GM18507 (cell line): ENCODE results near the gene MICAL2.

ENCODE experiments used
- DNase-seq: peaks from one replicate; pipeline ENCODE4 v3.0.0; 2011; ENCODE audit warnings: low read depth; ENCODE audit not compliant: insufficient read length; ENCODE audit errors: extremely low spot score
- FAIRE-seq: peaks from 2 replicates; lab custom pipeline; 2011; peaks lifted over from hg19 to GRCh38; lab: Jason Lieb, UNC

The MICAL2 gene

GRCh38 chr11:12245549-12246016 is 135.2 kb downstream of the MICAL2 start:
- FAIRE-seq, result no peak
- DNase-seq, result no peak

GRCh38 chr11:12246147-12246546 is 135.8 kb downstream of the MICAL2 start:
- no peak for DNase-seq
- no peak for FAIRE-seq

GRCh38 chr11:12246989-12247388 is 136.6 kb downstream of the MICAL2 start:
- FAIRE-seq (no peak), DNase-seq (no peak)

- DNase-seq, result no peak
- FAIRE-seq, result no peak
These were observed 137.3 kb downstream of the MICAL2 start for GRCh38 chr11:12247543-12248254.

- FAIRE-seq, result no peak
- DNase-seq, result no peak
These were observed 137.9 kb downstream of the MICAL2 start for GRCh38 chr11:12248330-12248729.

- no peak for DNase-seq
- FAIRE-seq, result no peak
These were observed 139.3 kb downstream of the MICAL2 start for GRCh38 chr11:12249590-12250260.

GRCh38 chr11:12251666-12252560 is 141.5 kb downstream of the MICAL2 start:
- no peak for FAIRE-seq

GRCh38 chr11:12253843-12254281 is 143.5 kb downstream of the MICAL2 start:
- DNase-seq (no peak), FAIRE-seq (no peak)

More at GRCh38 chr11:12251666-12252560, 141.5 kb downstream of the MICAL2 start:
- DNase-seq, result no peak

GRCh38 chr11:12258451-12258850 is 148.1 kb downstream of the MICAL2 start:
- FAIRE-seq, result no peak
- no peak for DNase-seq

GRCh38 chr11:12259956-12260355 is 149.6 kb downstream of the MICAL2 start:
- no peak for DNase-seq
- no peak for FAIRE-seq

GRCh38 chr11:12260731-12261521 is 150.5 kb downstream of the MICAL2 start:
- DNase-seq (no peak), FAIRE-seq (no peak)

GRCh38 chr11:12261551-12261950 is 151.2 kb downstream of the MICAL2 start:
- DNase-seq (no peak), FAIRE-seq (no peak)

GRCh38 chr11:12263141-12263693 is 152.8 kb downstream of the MICAL2 start:
- no peak for DNase-seq
- FAIRE-seq, result no peak

- no peak for FAIRE-seq
- no peak for DNase-seq
These were observed 154.0 kb downstream of the MICAL2 start for GRCh38 chr11:12264361-12264760.

- DNase-seq, result no peak
- no peak for FAIRE-seq
These were observed 155.7 kb downstream of the MICAL2 start for GRCh38 chr11:12266132-12266531.

- DNase-seq (no peak), FAIRE-seq (no peak)
These were observed 156.6 kb downstream of the MICAL2 start for GRCh38 chr11:12266943-12267342.

- FAIRE-seq, result no peak
These were observed 157.5 kb downstream of the MICAL2 start for GRCh38 chr11:12267921-12268320.

GRCh38 chr11:12269104-12269441 is 158.7 kb downstream of the MICAL2 start:
- no peak for FAIRE-seq
- DNase-seq, result no peak

More at GRCh38 chr11:12267921-12268320, 157.5 kb downstream of the MICAL2 start:
- DNase-seq, result no peak
